Left kidney (tissue), 2 donors: ENCODE measurements around the gene UEVLD. TPM values are rescaled to one million over a fixed set of nuclear protein-coding genes. Genes with fewer than 3 reads are reported as not detected.
"Not testable (repeated sequence)": the region's sequence is repeated elsewhere in the genome, so short reads cannot be mapped to it uniquely, and the experiment has no call there.

Source experiments
- DNase-seq: peaks from one replicate; pipeline ENCODE4 v3.0.0-alpha.2; 2013
- polyA plus RNA-seq: library from polyadenylated mRNA; unstranded; fragments of 120-200 nt; gene quantifications from one replicate; pipeline ENCODE4 v1.2.1, GENCODE V29; 2013; ENCODE audit not compliant: insufficient read length

The UEVLD gene
- polyA plus RNA-seq, 1 donor, result 27.1 TPM

- not testable (repeated sequence) for DNase-seq
Measured at GRCh38 chr11:18594088-18594487, 5.6 kb upstream of the UEVLD start.

GRCh38 chr11:18590571-18590970 lies 2.0 kb upstream of the UEVLD start:
- DNase-seq, result no peak

GRCh38 chr11:18581825-18582224 lies 6.7 kb downstream of the UEVLD start:
- no peak for DNase-seq

GRCh38 chr11:18580113-18580766 lies 8.3 kb downstream of the UEVLD start:
- no peak for DNase-seq

GRCh38 chr11:18578975-18579598 lies 9.4 kb downstream of the UEVLD start:
- DNase-seq, result no peak

- DNase-seq, result no peak
Measured at GRCh38 chr11:18575361-18575760, 13.2 kb downstream of the UEVLD start.

- no peak for DNase-seq
Measured at GRCh38 chr11:18567081-18567480, 21.5 kb downstream of the UEVLD start.

GRCh38 chr11:18566406-18566805 lies 22.1 kb downstream of the UEVLD start:
- no peak for DNase-seq

- no peak for DNase-seq
Measured at GRCh38 chr11:18564149-18564548, 24.4 kb downstream of the UEVLD start.

- DNase-seq, result no peak
Measured at GRCh38 chr11:18563090-18563730, 25.3 kb downstream of the UEVLD start.

GRCh38 chr11:18548001-18548400 lies 40.5 kb downstream of the UEVLD start:
- DNase-seq, result no peak

- peak; percentile 1 for DNase-seq
Measured at GRCh38 chr11:18540207-18541009, 48.1 kb downstream of the UEVLD start.

GRCh38 chr11:18536209-18536608 lies 52.3 kb downstream of the UEVLD start:
- no peak for DNase-seq

GRCh38 chr11:18534245-18534644 lies 54.3 kb downstream of the UEVLD start:
- no peak for DNase-seq

- DNase-seq, result no peak
Measured at GRCh38 chr11:18533365-18533764, 55.2 kb downstream of the UEVLD start.

- peak; percentile 5 for DNase-seq
Measured at GRCh38 chr11:18527512-18527911, 61.0 kb downstream of the UEVLD start.

- peak; percentile 96 for DNase-seq
Measured at GRCh38 chr11:18526521-18527296, 61.8 kb downstream of the UEVLD start, which contains the start of gene TSG101. Gene TSG101, minus strand, starts transcription at chr11:18526942. Its CDS starts 126 bp downstream, at chr11:18526816.

- no peak for DNase-seq
Measured at GRCh38 chr11:18526130-18526520, 62.4 kb downstream of the UEVLD start.

- no peak for DNase-seq
Measured at GRCh38 chr11:18524248-18524647, 64.3 kb downstream of the UEVLD start.

- DNase-seq, result no peak
Measured at GRCh38 chr11:18523084-18523483, 65.5 kb downstream of the UEVLD start.

- no peak for DNase-seq
Measured at GRCh38 chr11:18522388-18522787, 66.1 kb downstream of the UEVLD start.

GRCh38 chr11:18521122-18521521 lies 67.4 kb downstream of the UEVLD start:
- no peak for DNase-seq
